ENCODE results near the gene MRPS23.

MRPS23 gene

GRCh38 chr17:57834146-57834741 is 15.6 kb downstream of the MRPS23 start:
- DNase-seq, result no peak

GRCh38 chr17:57833179-57833939 is 16.5 kb downstream of the MRPS23 start:
- peak; percentile 72 for DNase-seq

- no peak for DNase-seq
Measured at GRCh38 chr17:57832314-57833178, 17.3 kb downstream of the MRPS23 start.

- DNase-seq, result no peak
Measured at GRCh38 chr17:57830880-57831279, 19.0 kb downstream of the MRPS23 start.

GRCh38 chr17:57823469-57824401 is 26.1 kb downstream of the MRPS23 start:
- DNase-seq, result no peak

GRCh38 chr17:57819867-57820266 is 30.0 kb downstream of the MRPS23 start:
- no peak for DNase-seq

GRCh38 chr17:57819285-57819684 is 30.6 kb downstream of the MRPS23 start:
- no peak for DNase-seq

GRCh38 chr17:57818066-57818465 is 31.8 kb downstream of the MRPS23 start:
- no peak for DNase-seq

GRCh38 chr17:57817299-57817698 is 32.5 kb downstream of the MRPS23 start:
- DNase-seq, result no peak

GRCh38 chr17:57814421-57814820 is 35.4 kb downstream of the MRPS23 start:
- no peak for DNase-seq

- no peak for DNase-seq
Measured at GRCh38 chr17:57811638-57812280, 38.1 kb downstream of the MRPS23 start.

- peak; percentile 59 for DNase-seq
Measured at GRCh38 chr17:57810721-57811637, 38.9 kb downstream of the MRPS23 start.

GRCh38 chr17:57809879-57810278 is 40.0 kb downstream of the MRPS23 start:
- no peak for DNase-seq

- no peak for DNase-seq
Measured at GRCh38 chr17:57808882-57809281, 41.0 kb downstream of the MRPS23 start.

- no peak for DNase-seq
Measured at GRCh38 chr17:57806167-57806830, 43.5 kb downstream of the MRPS23 start.

GRCh38 chr17:57803021-57803420 is 46.8 kb downstream of the MRPS23 start:
- no peak for DNase-seq

GRCh38 chr17:57801044-57801711 is 48.7 kb downstream of the MRPS23 start:
- DNase-seq, result no peak

GRCh38 chr17:57794841-57795240 is 55.0 kb downstream of the MRPS23 start:
- DNase-seq, result no peak

GRCh38 chr17:57788725-57789124 is 61.1 kb downstream of the MRPS23 start:
- DNase-seq, result no peak

- DNase-seq, result no peak
Measured at GRCh38 chr17:57785022-57785421, 64.8 kb downstream of the MRPS23 start.

Measured in femur (tissue), 1 donor.